Glutamatergic neuron (in vitro differentiated cells): ENCODE data around the gene ERGIC1. TPM values are rescaled to one million over a fixed set of nuclear protein-coding genes. Genes with fewer than 3 reads are reported as not detected.

ENCODE experiments used
- DNase-seq: peaks from one replicate; pipeline ENCODE4 v3.0.0; 2022
- H3K27ac Mint-ChIP-seq: one replicate; pipeline ENCODE4 v1.8.0; 2020; ENCODE audit warnings: mild to moderate bottlenecking, mixed read lengths, inconsistent platforms; ENCODE audit not compliant: unreplicated experiment
- H3K27me3 Mint-ChIP-seq: one replicate; pipeline ENCODE4 v1.8.0; 2020; ENCODE audit warnings: mild to moderate bottlenecking, moderate library complexity, mixed read lengths, inconsistent platforms; ENCODE audit not compliant: unreplicated experiment
- H3K36me3 Mint-ChIP-seq: one replicate; pipeline ENCODE4 v1.8.0; 2020; ENCODE audit warnings: mild to moderate bottlenecking, mixed read lengths, inconsistent platforms; ENCODE audit not compliant: unreplicated experiment
- H3K4me1 Mint-ChIP-seq: one replicate; pipeline ENCODE4 v1.8.0; 2020; ENCODE audit warnings: mild to moderate bottlenecking, low read depth, mixed read lengths, inconsistent platforms; ENCODE audit not compliant: unreplicated experiment
- H3K4me3 Mint-ChIP-seq: one replicate; pipeline ENCODE4 v1.8.0; 2020; ENCODE audit warnings: mild to moderate bottlenecking, mixed read lengths, inconsistent platforms; ENCODE audit not compliant: unreplicated experiment
- H3K9me3 Mint-ChIP-seq: one replicate; pipeline ENCODE4 v1.8.0; 2020; ENCODE audit warnings: mild to moderate bottlenecking, moderate library complexity, mixed read lengths, inconsistent platforms; ENCODE audit not compliant: unreplicated experiment
- total RNA-seq: library from RNA; stranded (reverse); fragmentation: NEBNext Ultra II Directional; extraction: Animal tissue kit (Norgen Biotek cat#: 25700); gene quantifications from one replicate; pipeline ENCODE4 v1.2.1, GENCODE V29; 2021; ENCODE audit not compliant: unreplicated experiment
- TF ChIP-seq, protein P1 (sequence below): fragments of 200-600 bp; sonication (generic); IDR thresholded peaks from one replicate; pipeline ENCODE4 v1.5.0; 2021; ENCODE audit not compliant: partially characterized antibody, unreplicated experiment

Gene ERGIC1
- total RNA-seq, 1 donor from 2014 or later: 76.2 TPM

DNA sequence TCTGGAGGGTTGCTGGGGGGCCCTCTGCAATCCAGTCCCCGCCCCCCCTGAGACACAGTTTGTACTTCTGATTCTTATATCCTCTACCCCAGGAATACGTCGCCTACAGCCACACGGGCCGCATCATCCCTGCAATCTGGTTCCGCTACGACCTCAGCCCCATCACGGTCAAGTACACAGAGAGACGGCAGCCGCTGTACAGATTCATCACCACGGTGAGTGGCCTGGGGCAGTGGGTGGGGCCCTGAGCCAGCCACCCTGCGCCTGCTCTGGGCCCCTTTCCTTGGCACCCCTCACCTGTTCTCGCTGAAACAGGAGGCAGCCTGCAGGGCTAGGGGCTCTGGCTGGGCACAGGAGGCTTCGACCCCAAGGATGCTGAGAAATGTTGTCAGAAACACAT, 101.0 kb downstream of the ERGIC1 start:
- H3K4me1 Mint-ChIP-seq: peaks cover 38% of the 10 kb centered on the region
- H3K4me3 Mint-ChIP-seq: no peak overlapping the region
- TF ChIP-seq, protein P1, sequence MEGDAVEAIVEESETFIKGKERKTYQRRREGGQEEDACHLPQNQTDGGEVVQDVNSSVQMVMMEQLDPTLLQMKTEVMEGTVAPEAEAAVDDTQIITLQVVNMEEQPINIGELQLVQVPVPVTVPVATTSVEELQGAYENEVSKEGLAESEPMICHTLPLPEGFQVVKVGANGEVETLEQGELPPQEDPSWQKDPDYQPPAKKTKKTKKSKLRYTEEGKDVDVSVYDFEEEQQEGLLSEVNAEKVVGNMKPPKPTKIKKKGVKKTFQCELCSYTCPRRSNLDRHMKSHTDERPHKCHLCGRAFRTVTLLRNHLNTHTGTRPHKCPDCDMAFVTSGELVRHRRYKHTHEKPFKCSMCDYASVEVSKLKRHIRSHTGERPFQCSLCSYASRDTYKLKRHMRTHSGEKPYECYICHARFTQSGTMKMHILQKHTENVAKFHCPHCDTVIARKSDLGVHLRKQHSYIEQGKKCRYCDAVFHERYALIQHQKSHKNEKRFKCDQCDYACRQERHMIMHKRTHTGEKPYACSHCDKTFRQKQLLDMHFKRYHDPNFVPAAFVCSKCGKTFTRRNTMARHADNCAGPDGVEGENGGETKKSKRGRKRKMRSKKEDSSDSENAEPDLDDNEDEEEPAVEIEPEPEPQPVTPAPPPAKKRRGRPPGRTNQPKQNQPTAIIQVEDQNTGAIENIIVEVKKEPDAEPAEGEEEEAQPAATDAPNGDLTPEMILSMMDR: no peak
- peaks cover 20% of the 10 kb centered on the region for H3K9me3 Mint-ChIP-seq
- H3K36me3 Mint-ChIP-seq: no peaks in the 10 kb centered on the region
- peaks cover 14% of the 10 kb centered on the region for H3K27me3 Mint-ChIP-seq
- DNase-seq: peak; percentile 57
- H3K27ac Mint-ChIP-seq: peak overlapping the region; percentile 49

DNA sequence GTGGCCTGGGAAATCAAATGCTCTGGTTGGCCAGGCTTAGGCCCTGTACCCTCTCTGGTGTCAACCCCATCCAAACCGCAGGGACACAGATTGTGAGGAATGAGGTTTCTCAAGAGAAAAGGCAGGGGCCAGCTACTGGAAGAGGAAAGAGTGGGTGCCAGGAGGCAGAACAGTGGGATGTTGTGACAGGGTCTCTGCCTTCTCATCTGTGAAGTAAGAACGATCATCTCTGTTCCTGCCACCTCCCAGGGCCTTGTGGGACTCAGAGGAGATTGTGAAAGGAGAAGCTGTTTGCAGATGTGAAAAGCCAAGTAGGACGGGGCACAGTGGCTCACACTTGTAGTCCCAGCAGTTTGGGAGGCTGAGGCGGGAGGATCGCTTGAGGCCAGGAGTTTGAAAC, 102.3 kb downstream of the ERGIC1 start:
- no peak overlapping the region for H3K4me3 Mint-ChIP-seq
- TF ChIP-seq, protein P1: no peak
- DNase-seq: no peak
- peaks cover 22% of the 10 kb centered on the region for H3K9me3 Mint-ChIP-seq
- peak overlapping the region; percentile 56 for H3K27ac Mint-ChIP-seq
- peaks cover 18% of the 10 kb centered on the region for H3K27me3 Mint-ChIP-seq
- peaks cover 45% of the 10 kb centered on the region for H3K4me1 Mint-ChIP-seq
- no peaks in the 10 kb centered on the region for H3K36me3 Mint-ChIP-seq

DNA sequence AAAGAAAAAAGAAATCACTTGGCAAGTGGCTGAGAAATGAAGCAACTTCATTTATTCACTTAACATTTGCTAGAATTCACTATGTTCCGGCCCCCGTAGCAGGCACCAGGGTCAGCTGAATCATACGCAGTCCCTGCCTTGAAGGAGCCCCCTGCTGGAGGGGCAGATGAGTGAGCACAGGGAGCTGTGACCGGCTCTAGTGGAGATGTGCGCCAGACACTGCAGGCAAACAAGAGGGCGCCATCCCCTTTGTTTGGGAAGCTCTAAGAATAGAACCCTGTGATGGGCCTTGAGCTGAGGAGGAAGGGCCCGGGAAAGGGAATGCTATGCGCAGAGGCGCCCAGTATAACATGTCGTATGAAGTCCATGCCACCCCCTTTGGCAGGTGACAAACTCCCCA, 105.0 kb downstream of the ERGIC1 start:
- H3K36me3 Mint-ChIP-seq: no peaks in the 10 kb centered on the region

DNA sequence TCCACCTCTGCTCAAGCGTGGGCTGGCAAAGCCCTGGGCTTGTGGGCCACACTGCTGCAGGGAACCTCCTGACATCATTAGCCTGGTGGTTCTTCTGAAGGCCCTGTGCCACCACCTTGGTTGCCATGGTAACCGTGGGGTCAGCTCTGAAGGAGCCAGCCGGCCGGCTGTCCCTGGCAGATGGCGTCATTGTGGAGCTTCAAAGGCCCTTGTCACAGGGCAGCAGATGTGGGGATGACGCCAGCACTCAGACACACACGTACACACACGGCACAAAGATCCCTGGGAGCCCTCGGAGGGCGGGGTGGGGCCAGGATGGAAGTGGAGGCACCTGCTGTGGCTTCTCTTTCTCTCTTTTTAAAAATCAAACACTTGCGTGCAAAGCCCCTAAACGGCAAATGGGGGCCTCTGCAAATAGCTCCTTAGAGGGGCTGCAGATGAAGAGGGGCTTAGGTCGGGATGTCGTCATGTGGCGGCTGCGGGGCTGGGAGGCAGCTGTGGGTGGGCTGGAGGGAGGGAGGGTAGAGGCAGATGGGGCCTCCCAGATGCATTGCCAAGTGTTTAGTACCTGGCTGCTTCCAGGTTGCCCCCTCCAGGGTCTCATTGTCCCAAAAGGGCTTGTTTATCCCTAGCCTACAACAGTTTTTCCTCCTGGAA, 105.7 kb downstream of the ERGIC1 start:
- H3K9me3 Mint-ChIP-seq: peaks cover 22% of the 10 kb centered on the region
- H3K27ac Mint-ChIP-seq: peak overlapping the region; percentile 100
- H3K36me3 Mint-ChIP-seq: peaks cover under 1% of the 10 kb centered on the region
- TF ChIP-seq, protein P1: no peak
- DNase-seq: peak; percentile 96
- peaks cover 21% of the 10 kb centered on the region for H3K27me3 Mint-ChIP-seq
- H3K4me3 Mint-ChIP-seq: peak overlapping the region; percentile 79
- peaks cover 35% of the 10 kb centered on the region for H3K4me1 Mint-ChIP-seq

More for the DNA sequence above, 105.0 kb downstream of the ERGIC1 start:
- Mint-ChIP-seq H3K27ac (peak overlapping the region; percentile 100), H3K4me3 (no peak overlapping the region), H3K9me3 (peaks cover 22% of the 10 kb centered on the region), H3K27me3 (peaks cover 23% of the 10 kb centered on the region), H3K4me1 (peaks cover 39% of the 10 kb centered on the region)
- TF ChIP-seq, protein P1: peak; percentile 60
- DNase-seq: peak; percentile 73

DNA sequence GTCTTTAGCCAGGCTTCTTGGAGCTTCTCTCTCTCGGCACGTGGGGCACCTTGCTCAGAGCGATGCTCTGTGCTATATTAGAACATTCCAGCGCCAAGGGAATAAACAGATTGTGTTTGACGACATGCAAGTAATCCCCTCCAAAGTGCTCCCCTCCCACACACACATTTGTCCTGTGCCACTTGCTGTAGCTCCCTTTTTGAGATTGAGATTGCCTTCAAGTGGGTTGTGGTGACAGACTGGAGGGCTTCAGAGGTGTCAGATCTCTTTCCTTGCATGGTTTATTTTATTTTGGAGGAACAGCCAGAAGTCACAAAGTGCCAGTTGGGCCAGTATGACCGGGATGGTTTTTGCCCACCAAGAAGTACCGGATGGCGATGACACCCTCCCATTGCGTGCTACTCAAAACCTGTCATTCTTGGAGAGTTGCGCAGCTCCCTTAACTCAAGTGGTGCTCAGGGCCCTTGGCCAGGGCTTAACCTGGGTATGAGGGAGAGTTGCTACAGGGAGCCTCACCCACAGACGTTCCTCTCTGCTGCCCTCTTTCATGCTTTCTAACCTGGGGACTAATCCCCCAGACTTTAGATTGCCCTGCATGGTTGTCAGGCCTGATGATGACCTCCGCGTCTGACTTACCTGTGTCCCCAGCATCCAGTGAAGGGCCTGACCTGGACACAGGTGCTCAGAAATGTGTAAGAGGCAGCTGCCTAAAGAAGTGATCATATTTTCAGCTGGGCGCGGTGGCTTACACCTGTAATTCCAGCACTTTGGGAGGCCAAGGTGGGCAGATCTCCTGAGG, 106.4 kb downstream of the ERGIC1 start:
- Mint-ChIP-seq H3K9me3 (peaks cover 22% of the 10 kb centered on the region), H3K27ac (peak overlapping the region; percentile 100), H3K4me3 (peak overlapping the region; percentile 79), H3K36me3 (peaks cover 8% of the 10 kb centered on the region), H3K4me1 (peaks cover 35% of the 10 kb centered on the region), H3K27me3 (peaks cover 21% of the 10 kb centered on the region)
- TF ChIP-seq, protein P1: no peak
- no peak for DNase-seq
